Loucy (cell line): ENCODE measurements around the gene MPP3.

Source experiments
- H2AFZ ChIP-seq: fragments of 200-600 bp; sonication (generic); 2 replicates; pipeline ENCODE4 v1.6.0; 2016; ENCODE audit warnings: antibody characterized with exemption, mild to moderate bottlenecking, low read length, moderate library complexity
- H3F3A ChIP-seq: fragments of 200-600 bp; 2 replicates; pipeline ENCODE4 v1.6.0; 2016; ENCODE audit warnings: antibody characterized with exemption, low read depth, mild to moderate bottlenecking
- H3K27me3 ChIP-seq: fragments of 200-600 bp; sonication (generic); 2 replicates; pipeline ENCODE4 v1.6.1; 2014; ENCODE audit warnings: low read length, mild to moderate bottlenecking; ENCODE audit not compliant: insufficient read depth, poor library complexity, severe bottlenecking
- H3K36me3 ChIP-seq: fragments of 200-600 bp; sonication (generic); 2 replicates; pipeline ENCODE4 v1.6.1; 2016; ENCODE audit warnings: low read length; ENCODE audit not compliant: insufficient read depth
- H3K4me1 ChIP-seq: fragments of 200-600 bp; sonication (generic); 2 replicates; pipeline ENCODE4 v1.5.1; 2014; ENCODE audit warnings: low read length, mild to moderate bottlenecking; ENCODE audit not compliant: insufficient read depth, poor library complexity, severe bottlenecking
- H3K4me2 ChIP-seq: fragments of 200-600 bp; sonication (generic); 2 replicates; pipeline ENCODE4 v1.6.0; 2014; ENCODE audit warnings: antibody characterized with exemption, low read length, low read depth, mild to moderate bottlenecking; ENCODE audit not compliant: poor library complexity, severe bottlenecking
- H3K4me3 ChIP-seq: fragments of 200-600 bp; sonication (generic); 2 replicates; pipeline ENCODE4 v1.5.1; 2014; ENCODE audit warnings: low read length, mild to moderate bottlenecking, mixed read lengths; ENCODE audit not compliant: poor library complexity, severe bottlenecking
- H3K79me2 ChIP-seq: fragments of 200-600 bp; sonication (generic); 2 replicates; pipeline ENCODE4 v1.6.1; 2014; ENCODE audit warnings: low read length; ENCODE audit not compliant: insufficient read depth
- H3K9ac ChIP-seq: fragments of 200-600 bp; sonication (generic); 2 replicates; pipeline ENCODE4 v1.6.0; 2014; ENCODE audit warnings: mild to moderate bottlenecking, low read depth, low read length, moderate library complexity; ENCODE audit not compliant: poor library complexity, severe bottlenecking
- H3K9me2 ChIP-seq: fragments of 200-600 bp; sonication (generic); replicated peaks from 2 replicates; pipeline ENCODE4 v1.6.1; 2016; ENCODE audit warnings: low read depth, low read length, mixed read lengths
- H3K9me3 ChIP-seq: fragments of 200-600 bp; sonication (generic); 2 replicates; pipeline ENCODE4 v1.6.1; 2014; ENCODE audit warnings: mild to moderate bottlenecking, antibody characterized with exemption, low read length, low read depth; ENCODE audit not compliant: insufficient read depth
- H4K20me1 ChIP-seq: fragments of 200-600 bp; sonication (generic); 2 replicates; pipeline ENCODE4 v1.6.0; 2014; ENCODE audit warnings: antibody characterized with exemption, low read length, mild to moderate bottlenecking; ENCODE audit not compliant: insufficient read depth, poor library complexity, severe bottlenecking
- CTCF ChIP-seq: fragments of 200-600 bp; sonication (generic); conservative IDR thresholded peaks from 2 replicates; pipeline ENCODE4 v1.5.1; 2014; ENCODE audit warnings: mild to moderate bottlenecking, antibody characterized with exemption, low read length
- EZH2phosphoT487 ChIP-seq: fragments of 200-600 bp; IDR thresholded peaks from 2 replicates; pipeline ENCODE4 v1.6.1; 2018; ENCODE audit warnings: antibody characterized with exemption, mild to moderate bottlenecking, moderate library complexity, borderline replicate concordance

MPP3 gene

GRCh38 chr17:43880420-43880991 is 47.6 kb upstream of the MPP3 start:
- no peaks in the 10 kb centered on the region for H3K27me3 ChIP-seq
- no peak overlapping the region for H3K9ac ChIP-seq
- H3K4me1 ChIP-seq: no peaks in the 10 kb centered on the region
- TF ChIP-seq CTCF (peak; percentile 76), EZH2phosphoT487 (no peak)
- no peaks in the 10 kb centered on the region for H3K9me3 ChIP-seq
- no peak overlapping the region for H2AFZ ChIP-seq
- H3K36me3 ChIP-seq: peaks cover 7% of the 10 kb centered on the region; the same call in 1 of the 2 replicates
- H4K20me1 ChIP-seq: no peaks in the 10 kb centered on the region
- no peaks in the 10 kb centered on the region for H3K79me2 ChIP-seq
- no peaks in the 10 kb centered on the region for H3F3A ChIP-seq
- no peaks in the 10 kb centered on the region for H3K9me2 ChIP-seq
- H3K4me3 ChIP-seq: no peak overlapping the region
- no peak overlapping the region for H3K4me2 ChIP-seq

DNA sequence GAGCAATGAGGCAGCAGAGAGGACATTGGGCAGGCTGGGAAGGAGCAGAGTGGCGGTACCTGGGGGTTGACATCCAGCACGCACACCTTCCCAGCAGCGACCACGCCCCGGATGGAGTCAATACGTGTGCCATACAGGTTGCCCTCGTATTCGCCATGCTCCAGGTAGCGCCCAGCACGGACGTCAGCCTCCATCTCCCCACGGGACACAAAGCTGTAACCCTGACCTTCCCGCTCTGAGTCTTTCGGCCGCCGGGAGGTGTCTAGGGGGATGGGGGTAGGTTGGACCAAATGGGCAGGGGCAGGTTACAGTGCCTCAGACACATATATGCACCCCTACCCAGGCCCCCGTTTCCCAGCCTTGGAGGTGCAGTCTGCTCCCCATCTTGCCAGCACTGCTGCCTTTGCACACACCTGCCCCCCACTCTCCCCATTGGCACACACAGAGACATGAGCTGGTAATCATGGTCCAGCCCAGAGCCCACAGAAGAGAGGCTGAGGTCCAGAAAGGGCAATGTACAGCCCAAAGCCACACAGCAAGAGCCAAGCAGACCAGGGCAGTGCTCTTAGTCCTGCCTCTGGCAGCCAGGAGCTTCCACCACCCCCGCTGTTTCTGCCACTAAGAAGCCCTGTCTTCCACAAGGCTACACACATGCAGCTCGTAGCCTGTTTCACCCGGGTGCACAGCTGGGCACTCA is 46.9 kb upstream of the MPP3 start:
- Histone ChIP-seq H2AFZ (no peak overlapping the region), H3K79me2 (no peaks in the 10 kb centered on the region), H3K4me3 (no peak overlapping the region), H3K9me3 (no peaks in the 10 kb centered on the region), H3K9ac (no peak overlapping the region), H3K27me3 (no peaks in the 10 kb centered on the region), H3K36me3 (peaks cover 7% of the 10 kb centered on the region; the same call in 1 of the 2 replicates), H3K9me2 (no peaks in the 10 kb centered on the region), H4K20me1 (no peaks in the 10 kb centered on the region), H3K4me2 (no peak overlapping the region), H3F3A (no peaks in the 10 kb centered on the region), H3K4me1 (no peaks in the 10 kb centered on the region)
- TF ChIP-seq CTCF: no peak
- no peak for TF ChIP-seq EZH2phosphoT487

- Histone ChIP-seq H2AFZ (no peak overlapping the region), H3K9me3 (no peaks in the 10 kb centered on the region), H3F3A (no peaks in the 10 kb centered on the region), H3K4me1 (no peaks in the 10 kb centered on the region), H3K4me2 (no peak overlapping the region), H3K27me3 (no peaks in the 10 kb centered on the region), H3K9me2 (no peaks in the 10 kb centered on the region), H3K4me3 (no peak overlapping the region), H3K9ac (no peak overlapping the region), H4K20me1 (no peaks in the 10 kb centered on the region), H3K36me3 (peaks cover 7% of the 10 kb centered on the region; the same call in 1 of the 2 replicates), H3K79me2 (no peaks in the 10 kb centered on the region)
- TF ChIP-seq EZH2phosphoT487 (no peak), CTCF (peak; percentile 85)
Measured at GRCh38 chr17:43878260-43879175, 45.6 kb upstream of the MPP3 start.
